Stomach (tissue), 4 donors: Measurements from ENCODE around the gene LUZP2.

Experiments
- EP300 ChIP-seq: sonication (generic); formaldehyde crosslinking; IDR thresholded peaks from one replicate; pipeline ENCODE4 v1.6.1; 2017; ENCODE audit warnings: antibody characterized with exemption
- TF ChIP-seq, protein P1 (sequence below), 7 experiments: fragments of 450-650 bp in 4 of 7; fragments of 200-600 bp in 3 of 7; sonication (generic) in 3 of 7; IDR thresholded peaks; one replicate each; pipeline ENCODE4 v1.5.1; 2016 to 2019; ENCODE audit warnings: antibody characterized with exemption in 7 of 7, control low read depth in 2 of 7, mild to moderate bottlenecking in 1 of 7

DNA sequence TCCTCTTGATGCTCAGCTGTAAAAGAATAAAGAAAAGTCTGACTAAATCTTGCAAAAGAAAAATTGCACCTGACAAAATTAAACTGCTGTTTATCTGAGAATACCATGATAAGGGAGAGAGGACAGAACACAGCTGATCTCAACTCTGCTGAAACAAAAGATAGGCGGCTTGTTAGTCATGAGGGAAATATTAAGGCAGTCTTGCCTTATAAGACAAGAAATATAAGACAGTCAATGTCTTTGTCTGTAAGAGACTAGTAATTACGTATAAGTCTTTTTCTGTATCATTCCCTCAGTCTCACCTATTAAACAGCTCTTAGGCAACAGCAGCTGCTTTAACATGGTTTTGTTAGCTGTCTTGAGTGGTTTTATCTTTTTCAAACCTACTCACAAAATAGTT lies 296.6 kb downstream of the LUZP2 start:
- TF ChIP-seq, protein P1, sequence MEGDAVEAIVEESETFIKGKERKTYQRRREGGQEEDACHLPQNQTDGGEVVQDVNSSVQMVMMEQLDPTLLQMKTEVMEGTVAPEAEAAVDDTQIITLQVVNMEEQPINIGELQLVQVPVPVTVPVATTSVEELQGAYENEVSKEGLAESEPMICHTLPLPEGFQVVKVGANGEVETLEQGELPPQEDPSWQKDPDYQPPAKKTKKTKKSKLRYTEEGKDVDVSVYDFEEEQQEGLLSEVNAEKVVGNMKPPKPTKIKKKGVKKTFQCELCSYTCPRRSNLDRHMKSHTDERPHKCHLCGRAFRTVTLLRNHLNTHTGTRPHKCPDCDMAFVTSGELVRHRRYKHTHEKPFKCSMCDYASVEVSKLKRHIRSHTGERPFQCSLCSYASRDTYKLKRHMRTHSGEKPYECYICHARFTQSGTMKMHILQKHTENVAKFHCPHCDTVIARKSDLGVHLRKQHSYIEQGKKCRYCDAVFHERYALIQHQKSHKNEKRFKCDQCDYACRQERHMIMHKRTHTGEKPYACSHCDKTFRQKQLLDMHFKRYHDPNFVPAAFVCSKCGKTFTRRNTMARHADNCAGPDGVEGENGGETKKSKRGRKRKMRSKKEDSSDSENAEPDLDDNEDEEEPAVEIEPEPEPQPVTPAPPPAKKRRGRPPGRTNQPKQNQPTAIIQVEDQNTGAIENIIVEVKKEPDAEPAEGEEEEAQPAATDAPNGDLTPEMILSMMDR (IDR thresholded peaks at IDR 0.05), result no peak
- TF ChIP-seq EP300, result no peak
